Stimulated activated CD8-positive, alpha-beta memory T cell treated with anti-CD3 and anti-CD28 coated beads, Interleukin-15, amount 100 ng/mL, for 24 hours (primary cell): ENCODE measurements around the gene ANKUB1.

Experiments
- DNase-seq: peaks from one replicate; pipeline ENCODE4 v3.0.0-alpha.2; 2020; ENCODE audit warnings: low read depth

ANKUB1 gene

DNA sequence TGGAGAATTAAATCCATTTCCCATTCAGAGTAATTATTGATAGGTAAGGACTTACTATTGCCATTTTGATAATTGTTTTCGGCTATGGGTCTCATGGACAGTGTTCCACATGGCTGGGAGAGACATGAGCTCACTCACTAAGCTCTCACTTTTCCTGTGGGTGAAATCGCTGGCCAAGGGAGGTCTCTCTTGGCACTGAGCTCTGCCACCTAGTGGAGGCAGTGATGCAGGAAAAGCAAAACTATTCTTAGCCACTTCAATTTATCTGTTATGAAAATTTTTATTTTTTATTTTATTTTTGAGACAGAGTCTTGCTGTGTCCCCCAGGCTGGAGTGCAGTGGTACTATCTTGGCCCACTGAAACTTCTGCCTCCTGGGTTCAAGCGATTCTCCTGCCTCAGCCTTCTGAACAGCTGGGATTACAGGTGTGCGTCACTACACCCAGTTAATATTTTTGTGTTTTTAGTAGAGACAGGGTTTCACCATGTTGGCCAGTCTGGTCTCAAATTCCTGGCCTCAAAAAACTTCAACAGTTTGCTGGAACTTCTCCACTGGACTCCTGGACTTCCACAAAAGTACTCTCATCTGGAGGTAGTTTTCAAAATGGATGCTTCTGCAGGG, 16.0 kb upstream of the ANKUB1 start:
- peak; percentile 22 for DNase-seq

DNA sequence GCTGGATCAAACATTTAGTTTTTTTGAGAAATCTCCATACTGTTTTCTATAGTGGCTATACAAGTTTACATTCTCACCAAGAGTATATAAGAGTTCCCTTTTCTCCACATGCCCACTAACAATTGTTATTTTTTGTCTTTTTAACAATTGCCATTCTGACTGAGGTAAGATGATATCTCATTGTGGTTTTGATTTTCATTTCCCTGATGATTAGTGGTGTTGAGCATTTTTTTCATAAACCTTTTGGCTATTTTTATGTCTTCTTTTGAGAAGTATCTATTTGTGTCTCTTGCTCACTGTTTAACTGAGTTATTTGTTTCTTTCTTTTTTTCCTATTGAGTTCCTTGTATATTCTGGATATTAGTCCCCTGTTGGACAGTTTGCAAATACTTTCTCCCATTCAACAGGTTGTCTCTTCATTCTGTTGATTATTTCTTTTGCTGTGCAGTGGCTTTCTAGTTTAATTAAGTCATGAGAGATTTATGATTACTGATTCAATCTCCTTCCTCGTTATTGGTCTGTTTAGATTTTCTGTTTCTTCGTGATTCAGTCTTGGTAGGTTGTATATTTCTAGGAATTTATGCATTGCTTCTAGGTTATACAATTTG, 13.9 kb upstream of the ANKUB1 start:
- no peak for DNase-seq

DNA sequence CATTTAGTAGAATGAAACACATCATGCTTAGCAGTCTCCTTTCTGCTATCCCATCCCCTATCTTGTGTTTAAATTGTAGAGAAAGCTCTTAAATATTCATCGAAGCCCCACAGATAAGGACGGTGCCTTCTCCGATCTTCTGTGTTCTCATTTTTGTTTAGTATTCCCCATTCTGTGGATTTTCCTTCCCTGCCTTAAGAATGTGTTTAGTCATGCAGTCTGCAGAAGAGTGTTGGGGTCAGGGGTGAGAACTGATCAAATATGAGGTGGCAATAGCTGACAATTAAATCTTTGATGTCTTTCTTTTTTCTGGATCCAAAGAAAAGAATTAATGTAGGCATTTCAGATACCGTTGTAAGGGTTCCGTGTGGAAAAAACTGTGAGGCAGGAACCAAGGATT, 9.3 kb upstream of the ANKUB1 start:
- DNase-seq: no peak

DNA sequence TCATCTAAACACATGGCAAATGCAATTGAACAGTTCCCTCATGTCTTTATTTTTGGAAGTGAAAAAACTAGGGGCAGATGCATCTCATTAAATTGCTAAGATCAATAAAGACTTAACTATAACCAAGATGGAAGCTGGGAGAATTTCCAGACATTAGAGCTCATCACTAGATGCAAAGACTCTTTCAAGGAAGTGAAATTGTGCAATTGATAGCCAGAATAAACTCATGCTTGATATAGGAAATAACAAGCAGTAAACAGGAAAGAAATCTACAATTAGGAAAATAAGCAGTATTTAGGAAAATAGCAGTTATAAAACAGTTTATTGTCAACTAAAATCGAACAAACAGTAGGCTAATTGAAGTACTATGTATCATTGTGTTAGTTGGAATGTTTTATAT, 8.8 kb upstream of the ANKUB1 start:
- DNase-seq: no peak

DNA sequence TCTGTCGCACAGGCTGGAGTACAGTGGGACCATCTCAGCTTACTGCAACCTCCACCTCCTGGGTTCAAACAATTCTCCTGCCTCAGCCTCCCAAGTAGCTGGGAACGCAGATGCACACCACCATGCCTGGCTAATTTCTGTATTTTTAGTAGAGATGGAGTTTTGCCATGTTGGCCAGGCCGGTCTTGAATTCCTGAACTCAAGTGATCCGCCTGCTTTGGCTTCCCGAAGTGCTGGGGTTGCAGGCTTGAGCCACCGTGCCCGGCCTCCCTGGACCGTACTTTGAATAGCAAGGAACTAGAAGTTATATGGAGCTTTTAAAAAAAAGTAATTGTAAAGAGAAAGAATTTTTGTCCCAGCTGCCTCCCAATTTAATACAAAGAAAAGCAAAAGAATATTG, 8.3 kb upstream of the ANKUB1 start:
- DNase-seq: no peak

DNA sequence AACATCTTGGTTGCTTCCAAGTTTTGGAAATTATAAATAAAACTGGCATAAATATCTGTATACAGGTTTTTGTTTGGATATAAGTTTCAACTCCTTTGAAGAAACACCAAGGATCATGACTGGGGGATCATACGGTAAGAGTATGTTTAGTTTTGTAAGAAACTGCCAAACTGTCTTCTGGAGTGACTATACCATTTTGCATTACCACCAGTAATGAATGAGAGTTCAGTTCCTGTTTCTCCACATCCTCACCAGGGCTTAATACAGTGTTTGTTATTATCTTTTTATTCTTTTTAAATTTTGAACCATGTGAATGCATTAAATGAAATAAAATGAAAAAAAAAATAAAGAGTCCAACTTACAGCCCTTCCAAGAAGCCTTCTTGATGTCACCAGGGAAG, 3.7 kb upstream of the ANKUB1 start:
- DNase-seq: no peak

DNA sequence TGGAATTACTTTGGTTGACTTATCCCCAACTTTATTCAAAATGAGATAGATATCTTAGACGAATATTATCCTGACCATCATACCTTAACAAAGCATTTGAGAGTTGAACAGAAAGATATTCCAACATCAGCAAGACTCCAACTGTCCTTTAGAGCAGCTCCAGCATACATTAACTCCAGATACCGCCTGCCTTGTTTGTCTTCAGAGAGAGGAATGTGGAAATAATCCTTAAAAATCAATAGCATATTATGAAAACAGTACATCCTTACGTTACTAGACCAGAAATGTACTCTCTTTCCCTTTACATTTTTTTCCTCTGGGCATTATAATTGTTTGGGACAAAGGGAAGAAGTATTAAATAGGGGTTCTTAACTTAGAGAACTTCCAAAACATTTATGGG, 1.7 kb downstream of the ANKUB1 start:
- DNase-seq: no peak

DNA sequence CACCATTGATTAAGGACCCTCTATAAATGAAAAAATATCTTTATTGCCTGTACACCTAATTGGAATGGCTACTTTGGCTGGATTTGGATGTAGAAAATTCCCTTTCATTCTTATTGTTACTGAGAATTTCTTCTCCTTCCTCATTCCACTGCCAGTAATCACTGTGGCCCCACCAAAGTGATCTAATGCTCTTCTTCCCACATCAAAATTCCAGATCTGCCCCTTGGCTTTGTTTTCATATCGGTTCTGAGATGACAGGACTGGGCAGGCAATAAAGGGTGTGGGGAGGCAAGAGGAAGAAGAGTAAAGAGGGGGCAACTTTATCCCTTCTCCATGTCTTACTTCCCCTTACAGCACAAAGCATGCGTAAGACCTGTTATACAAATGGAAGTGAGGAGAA, 2.1 kb downstream of the ANKUB1 start:
- no peak for DNase-seq

DNA sequence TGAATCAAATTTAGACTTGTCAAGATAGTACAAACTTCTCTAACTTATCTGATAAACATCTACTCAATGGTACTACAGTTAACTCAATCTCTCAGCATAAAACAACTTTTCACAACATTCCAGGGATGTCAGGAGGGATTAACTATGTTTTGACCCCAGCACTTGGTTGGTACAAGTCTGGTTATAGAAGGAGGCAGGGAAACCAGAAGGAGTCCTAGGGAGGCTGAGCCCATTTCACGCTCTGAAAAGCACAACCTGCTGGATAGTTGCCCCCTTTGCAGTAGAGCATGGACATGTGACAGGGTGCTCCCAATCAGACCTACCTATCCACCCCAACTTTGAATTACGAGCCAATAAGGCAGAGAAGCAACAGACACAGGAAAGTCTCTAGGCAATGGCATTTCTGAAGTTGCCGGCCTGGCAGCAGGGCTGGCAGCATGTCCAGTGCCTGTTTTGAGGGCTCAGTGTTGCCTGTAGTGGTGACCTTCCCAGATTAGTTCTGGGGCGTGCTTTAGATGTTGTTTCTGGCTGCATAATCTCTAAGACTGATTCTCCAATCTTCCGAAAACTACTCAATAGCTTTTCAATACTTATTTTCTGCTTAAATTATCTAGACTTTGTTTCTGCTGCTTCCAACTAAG, 8.2 kb downstream of the ANKUB1 start:
- DNase-seq: no peak

DNA sequence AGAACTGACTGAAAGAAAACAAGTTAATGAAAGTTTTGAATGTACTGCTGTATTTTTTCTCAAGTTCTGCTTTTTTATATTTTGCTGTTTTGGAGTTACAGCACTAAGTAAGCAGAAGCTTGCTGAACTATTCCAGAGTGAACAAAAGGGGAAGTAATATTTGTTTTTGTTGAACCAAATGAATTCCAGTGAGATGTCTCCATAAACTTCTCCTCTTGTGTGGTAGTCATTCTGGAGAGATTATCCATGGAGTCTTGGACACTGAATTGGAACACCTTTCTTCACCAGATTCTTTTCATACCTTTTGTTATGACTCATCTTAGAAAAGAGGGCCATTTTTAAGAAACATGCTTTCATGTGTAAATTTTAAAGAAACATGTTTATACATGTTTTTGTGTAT, 8.8 kb downstream of the ANKUB1 start:
- no peak for DNase-seq

DNA sequence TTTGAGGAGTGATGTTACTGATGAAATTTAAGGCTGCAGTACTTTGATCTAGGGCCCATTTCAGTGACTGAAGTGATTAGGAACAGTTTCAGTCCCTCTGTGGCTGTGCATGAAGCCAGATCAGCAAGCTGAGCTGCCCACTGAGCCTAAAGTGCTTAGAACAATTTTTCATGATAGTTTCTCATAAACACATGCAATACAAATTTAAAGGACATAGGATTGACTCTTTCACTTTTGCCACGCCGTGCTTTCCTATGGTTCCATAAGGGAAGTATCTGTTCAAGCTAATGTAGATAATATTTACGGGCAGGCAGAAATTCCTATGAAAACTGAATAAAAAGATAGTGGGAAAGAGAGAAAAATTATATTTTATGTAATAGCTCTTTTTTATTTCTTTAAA, 10.6 kb downstream of the ANKUB1 start:
- no peak for DNase-seq

DNA sequence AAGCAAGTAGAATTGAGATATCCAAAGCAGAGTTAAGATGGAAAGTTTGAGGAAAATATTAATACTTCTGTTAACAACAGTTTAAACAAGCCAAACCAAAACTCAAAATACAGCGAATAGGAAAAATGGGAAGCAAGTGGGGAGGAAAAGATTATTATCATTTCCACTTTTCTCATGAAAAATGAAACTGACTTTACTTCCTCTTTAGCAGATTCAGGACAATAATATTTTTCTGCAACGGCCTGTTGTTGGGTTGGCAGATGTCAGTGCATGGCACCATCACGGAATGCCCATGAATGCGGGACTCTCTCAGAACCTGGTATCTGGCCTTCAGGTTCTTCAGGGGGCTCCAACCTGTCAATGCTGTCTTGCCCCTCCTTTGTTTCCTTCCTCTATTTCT, 11.1 kb downstream of the ANKUB1 start:
- no peak for DNase-seq

DNA sequence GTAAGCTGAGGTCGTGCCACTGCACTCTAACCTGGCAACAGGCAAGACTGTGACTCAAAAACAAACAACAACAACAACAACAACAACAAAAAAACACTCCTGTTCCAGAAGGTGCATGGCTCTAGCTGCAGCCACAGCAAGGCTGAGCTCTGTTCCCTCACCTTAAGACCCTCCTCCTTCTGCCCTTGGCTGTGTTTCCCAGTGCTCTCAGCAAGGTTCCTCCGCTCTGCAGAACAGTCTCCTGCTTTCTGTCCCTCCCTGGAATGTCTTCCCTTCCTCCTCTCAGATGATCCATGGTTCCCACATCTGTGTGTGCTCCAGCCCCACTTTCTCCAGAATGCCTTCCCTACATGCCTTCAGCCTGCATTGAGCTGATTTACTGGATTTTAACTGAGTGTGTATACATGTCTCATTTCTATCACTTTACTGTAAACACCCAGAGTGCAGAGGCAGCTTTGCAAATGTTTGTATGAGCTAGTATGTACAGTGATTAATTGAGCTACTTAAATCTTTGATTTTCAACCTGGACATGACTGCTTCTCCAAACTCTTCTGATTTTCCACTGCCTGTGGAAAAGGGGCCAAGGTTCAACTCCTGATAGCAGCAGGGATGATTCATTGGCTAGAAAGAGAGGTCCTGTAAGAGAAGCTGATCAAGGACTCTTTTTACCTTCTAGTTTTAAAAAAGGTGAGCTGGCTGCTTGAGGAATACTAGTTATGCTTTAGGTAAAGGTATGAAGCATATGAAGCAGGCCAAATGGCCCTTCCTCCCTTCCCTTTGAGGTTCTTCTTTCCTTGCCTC, 14.7 kb downstream of the ANKUB1 start:
- no peak for DNase-seq

DNA sequence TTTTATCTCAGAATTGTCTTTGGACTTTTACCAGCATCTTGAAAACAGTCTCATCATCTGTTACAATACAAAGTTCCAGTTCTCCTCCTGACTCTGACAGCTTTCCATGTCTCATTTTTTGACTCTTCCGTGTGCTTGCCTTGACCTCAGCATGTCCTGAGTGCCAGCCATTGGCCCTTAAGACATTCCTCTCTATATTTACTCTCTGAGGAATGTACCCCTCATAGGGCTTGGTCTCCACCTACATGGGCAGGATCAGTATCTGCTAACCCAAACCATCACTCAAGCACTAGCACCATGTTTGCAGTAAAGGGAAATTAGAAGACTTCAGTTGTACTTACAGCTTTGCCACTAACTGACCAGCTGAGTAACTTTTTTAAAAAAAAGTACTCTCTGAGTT, 16.2 kb downstream of the ANKUB1 start:
- no peak for DNase-seq

DNA sequence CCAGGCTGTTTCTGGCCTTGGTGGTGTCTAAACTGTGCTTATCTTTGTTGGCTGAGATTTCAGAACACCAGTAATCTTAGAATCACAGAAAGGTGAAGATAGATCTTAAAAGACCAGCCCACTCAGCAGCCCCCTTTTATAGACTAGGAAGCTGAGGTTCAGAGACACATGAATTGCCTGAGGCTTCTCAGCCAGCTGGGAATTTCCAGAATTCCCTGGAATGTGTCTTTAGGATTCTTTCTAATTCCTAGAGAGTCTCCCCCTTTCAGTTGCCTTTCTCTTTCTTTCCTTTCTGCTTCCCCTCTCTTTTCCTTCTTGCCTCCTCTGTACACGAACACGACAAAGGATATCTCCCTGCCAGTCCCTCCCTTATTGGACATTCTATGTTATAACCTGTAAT, 19.5 kb downstream of the ANKUB1 start:
- DNase-seq: no peak

DNA sequence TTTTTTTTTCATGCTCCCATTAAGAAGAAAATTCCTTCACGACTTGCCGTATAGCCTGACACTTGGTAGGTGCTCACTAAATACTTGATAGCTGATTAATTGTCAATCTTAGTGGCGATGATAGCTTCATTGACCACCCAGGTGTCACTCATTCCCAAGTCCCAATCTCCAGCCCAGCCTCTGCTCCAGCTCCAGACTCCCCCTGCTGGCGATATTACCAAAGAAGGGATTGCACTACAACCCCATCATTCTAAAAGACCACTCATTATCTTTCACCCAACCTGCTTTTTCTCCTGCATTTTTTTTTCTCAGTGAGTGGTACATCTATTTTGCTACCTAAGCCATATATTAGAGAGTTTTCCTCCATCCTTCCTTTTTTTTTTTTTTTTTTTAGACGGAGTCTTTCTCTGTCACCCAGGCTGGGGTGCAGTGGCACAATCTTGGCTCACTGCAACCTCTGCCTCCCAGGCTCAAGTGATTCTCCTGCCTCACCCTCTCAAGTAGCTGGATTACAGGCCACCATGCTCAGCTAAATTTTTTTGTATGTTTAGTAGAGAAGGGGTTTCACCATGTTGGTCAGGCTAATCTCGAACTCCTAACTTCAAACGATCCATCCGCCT, 20.6 kb downstream of the ANKUB1 start:
- DNase-seq: no peak

DNA sequence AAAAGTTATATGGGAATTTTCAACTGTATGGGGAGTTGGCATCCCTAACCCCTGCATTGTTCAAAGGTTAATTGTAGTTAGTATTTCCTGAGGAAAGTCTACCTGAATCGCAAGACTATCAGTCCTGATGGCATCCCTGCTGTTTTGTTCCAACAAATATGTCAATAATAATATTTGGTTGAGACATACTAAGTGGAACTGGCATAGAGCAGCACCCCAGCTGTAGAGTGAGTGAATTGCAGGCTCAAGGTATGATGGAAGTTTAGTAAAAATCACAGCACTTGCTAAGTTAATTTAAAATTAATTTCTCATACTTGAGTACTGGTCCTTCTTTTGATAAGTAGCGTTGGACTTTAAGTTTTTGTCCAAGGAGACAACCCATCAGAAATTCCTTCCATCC, 22.1 kb downstream of the ANKUB1 start:
- no peak for DNase-seq

DNA sequence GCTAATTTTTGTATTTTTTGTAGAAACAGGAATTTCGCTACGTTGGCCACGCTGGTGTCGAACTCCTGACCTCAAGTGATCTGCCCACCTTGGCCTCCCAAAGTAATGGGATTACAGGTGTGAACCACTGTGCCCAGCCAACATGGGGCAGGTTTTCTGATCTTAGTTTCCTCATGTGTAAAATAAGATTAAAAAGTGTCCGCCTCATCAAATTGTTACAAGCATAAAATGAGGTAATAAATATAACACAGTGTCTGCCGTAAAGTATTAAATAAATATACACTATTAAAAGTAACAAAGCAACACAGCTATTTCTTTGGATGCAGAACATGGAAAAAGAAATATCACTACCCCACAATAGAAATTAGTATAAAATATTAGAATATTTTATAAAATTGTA, 23.6 kb downstream of the ANKUB1 start:
- no peak for DNase-seq

DNA sequence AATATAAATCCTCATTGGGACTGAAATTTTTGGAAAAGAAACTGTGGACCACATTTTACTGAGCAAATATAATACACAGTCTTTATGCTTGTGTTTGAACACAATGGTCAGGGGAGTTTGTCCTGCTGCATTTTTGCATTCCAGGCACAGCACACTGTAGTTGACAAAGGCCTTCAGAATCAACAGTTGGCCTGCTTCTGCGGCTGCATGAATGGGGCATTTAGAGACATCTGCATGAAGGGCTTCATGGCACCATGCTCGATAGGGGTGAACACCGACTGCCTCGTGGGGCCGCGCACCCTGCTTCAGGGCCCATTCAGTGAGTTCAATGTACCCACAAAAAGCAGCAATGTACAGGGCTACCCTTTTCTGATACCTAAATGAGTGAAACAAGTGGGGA, 24.6 kb downstream of the ANKUB1 start:
- DNase-seq: no peak

DNA sequence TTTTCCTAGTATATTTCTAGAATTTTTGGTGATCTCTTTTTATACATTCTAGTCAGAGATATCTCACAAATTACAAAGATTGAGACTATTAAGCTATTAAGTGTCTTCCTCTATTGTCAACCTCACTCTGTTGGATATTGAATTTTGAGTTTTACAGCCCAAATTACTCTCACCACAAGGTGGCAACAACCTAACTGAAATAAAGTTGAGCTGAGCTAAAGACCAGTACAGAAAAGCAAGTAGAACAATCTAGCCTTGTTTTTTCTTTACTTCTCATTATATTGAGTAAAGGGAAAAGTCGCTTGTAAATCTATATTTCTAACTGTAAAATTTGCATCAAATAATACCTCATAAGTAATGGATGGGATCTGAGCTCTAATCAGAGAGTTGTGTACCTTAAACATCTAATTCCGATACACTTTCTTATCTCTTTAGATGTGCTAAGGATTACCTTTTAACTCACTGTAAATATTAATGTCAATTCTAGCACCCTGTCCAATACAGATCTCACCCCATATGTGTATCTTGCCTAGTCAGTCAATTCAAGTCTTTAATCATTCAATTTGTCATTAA, 26.5 kb downstream of the ANKUB1 start:
- no peak for DNase-seq

DNA sequence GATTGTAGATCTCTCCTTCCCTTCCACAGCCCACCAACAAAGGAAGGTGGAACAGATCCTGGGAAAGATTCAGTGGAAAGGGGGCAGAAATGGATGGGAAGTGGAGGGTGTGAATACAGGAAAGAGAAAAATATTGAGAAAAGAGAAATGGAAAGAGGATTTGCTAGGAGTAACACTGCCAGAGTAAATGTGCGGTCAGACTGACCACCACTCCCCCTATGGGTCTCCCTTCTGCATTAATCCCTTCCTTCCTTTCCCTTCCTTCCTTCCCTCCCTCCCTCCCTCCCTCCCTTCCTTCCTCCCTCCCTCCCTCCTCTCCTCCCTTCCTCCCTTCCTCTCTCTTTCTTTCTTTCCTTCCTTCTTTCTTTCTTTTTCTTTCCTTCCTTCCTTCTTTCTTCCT, 28.1 kb downstream of the ANKUB1 start:
- no peak for DNase-seq

DNA sequence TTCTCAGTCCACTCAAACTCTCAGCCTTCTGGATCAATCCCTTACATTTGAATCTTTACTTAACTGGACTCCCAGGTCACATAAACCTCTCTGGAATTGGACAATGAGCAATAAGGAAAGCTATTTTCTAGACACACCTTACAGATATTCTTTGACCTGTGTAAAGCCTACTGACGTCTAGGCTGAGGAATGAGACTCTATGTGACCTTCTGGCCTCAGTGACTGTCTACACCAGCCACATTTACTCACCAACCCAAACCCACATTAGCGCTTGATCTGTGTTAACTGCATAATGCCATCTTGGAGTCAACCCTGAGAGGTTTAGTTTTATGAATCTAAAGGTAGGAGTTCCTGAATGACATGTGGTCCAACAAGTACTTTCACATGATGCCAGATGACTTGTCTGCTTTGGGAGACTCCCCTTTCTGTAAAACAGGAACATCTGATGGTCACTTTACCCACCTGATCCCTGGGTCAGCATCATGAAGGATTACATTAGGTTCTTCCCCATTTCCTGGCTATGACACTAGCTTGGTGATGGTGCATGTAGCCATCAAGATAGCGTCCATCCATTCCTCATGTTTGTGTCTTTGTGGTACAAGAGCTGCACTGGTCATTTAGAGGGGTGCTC, 28.7 kb downstream of the ANKUB1 start:
- no peak for DNase-seq
